SH-SY5Y (cell line): Measurements from ENCODE around the gene USP46.

ENCODE experiments used
- GATA2 ChIP-seq: IDR thresholded peaks from 2 replicates; pipeline ENCODE4 v1.6.1; 2011; ENCODE audit warnings: mild to moderate bottlenecking, low read depth, low read length
- GATA3 ChIP-seq: IDR thresholded peaks from 2 replicates; pipeline ENCODE4 v1.6.1; 2011; ENCODE audit warnings: low read depth, mild to moderate bottlenecking, low read length, moderate library complexity

DNA sequence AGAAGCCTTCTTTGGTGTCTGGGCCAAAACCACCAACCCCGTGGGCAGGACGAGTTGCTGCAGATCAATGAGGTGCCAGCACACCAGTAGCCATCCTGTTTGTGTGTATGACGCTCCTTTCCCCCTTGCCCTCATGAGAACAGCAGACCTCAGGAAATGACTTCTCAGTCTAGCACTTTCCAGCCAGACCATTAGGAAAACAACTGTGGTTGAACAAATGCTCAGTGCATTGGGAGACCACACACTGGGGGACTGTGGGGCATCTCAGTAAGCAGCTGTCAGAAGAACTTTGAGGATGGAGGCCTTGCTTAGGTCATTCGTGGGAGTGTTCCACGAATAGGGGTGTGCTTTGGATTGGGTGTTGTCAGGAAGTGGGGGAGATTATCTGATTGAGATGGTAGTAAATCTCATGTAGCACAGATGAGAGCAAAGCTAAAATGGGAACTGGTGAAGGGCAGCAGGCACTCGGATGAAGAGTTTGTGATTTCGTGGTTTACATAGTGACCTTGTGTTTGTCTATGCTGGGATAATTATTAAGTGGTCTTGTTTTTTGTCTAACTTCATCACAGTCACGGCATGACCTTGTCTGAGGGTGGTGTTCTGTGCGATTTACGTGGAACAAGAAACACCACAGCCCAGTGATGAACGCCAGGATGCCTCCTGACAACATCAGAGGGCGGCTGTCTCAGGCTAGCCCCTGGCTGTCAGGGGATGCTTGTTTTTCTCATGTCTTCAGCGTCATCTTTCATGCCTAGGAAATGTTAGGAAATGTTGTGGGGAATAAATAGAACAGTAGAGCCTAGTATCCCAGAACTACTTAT lies 70.1 kb downstream of the USP46 start:
- TF ChIP-seq GATA3, result no peak
- TF ChIP-seq GATA2, result no peak
